Neural progenitor cell (in vitro differentiated cells): ENCODE results near the gene TCFL5.

Experiments
- CTCF ChIP-seq: fragments of 200-600 bp; sonication (generic); IDR thresholded peaks from 2 replicates; pipeline ENCODE4 v1.5.1; 2017; ENCODE audit warnings: antibody characterized with exemption, mild to moderate bottlenecking
- EZH2 ChIP-seq: fragments of 200-600 bp; sonication (generic); IDR thresholded peaks from 2 replicates; pipeline ENCODE4 v1.6.1; 2017; ENCODE audit warnings: antibody characterized with exemption, mild to moderate bottlenecking, moderate library complexity
- EZH2phosphoT487 ChIP-seq: fragments of 200-600 bp; sonication (generic); IDR thresholded peaks from 2 replicates; pipeline ENCODE4 v1.6.1; 2017; ENCODE audit warnings: antibody characterized with exemption

GRCh38 chr20:62873280-62873679 lies 11.7 kb upstream of the TCFL5 start:
- TF ChIP-seq CTCF (no peak), EZH2 (no peak), EZH2phosphoT487 (no peak)
